Esophagus muscularis mucosa (tissue), 4 donors: ENCODE measurements around the gene SMIM35.

ENCODE experiments used
- CTCF ChIP-seq, 3 experiments: fragments of 200-600 bp in 2 of 3; fragments of 450-650 bp in 1 of 3; sonication (generic) in 2 of 3; IDR thresholded peaks; one replicate each; pipeline ENCODE4 v1.5.1; 2017 to 2019; ENCODE audit warnings: antibody characterized with exemption in 3 of 3, mild to moderate bottlenecking in 2 of 3, moderate library complexity in 1 of 3
- EP300 ChIP-seq: sonication (generic); formaldehyde crosslinking; IDR thresholded peaks from one replicate; pipeline ENCODE4 v1.6.1; 2017; ENCODE audit warnings: antibody characterized with exemption
- POLR2A ChIP-seq: fragments of 450-650 bp; IDR thresholded peaks from one replicate; pipeline ENCODE4 v1.6.1; 2017; ENCODE audit warnings: antibody characterized with exemption, moderate library complexity, mild to moderate bottlenecking, low read depth

GRCh38 chr11:118055966-118056365 lies 30.8 kb downstream of the SMIM35 start:
- TF ChIP-seq EP300 (no peak), CTCF (IDR thresholded peaks at IDR 0.05) (no peak), POLR2A (no peak)
